Breast epithelium (tissue), 3 donors: ENCODE data around the gene ATXN1.

Experiments
- POLR2A ChIP-seq: fragments of 450-650 bp; IDR thresholded peaks from one replicate; pipeline ENCODE4 v1.6.1; 2016; ENCODE audit warnings: antibody characterized with exemption, mild to moderate bottlenecking, moderate library complexity
- TF ChIP-seq, protein P1 (sequence below), 3 donors: fragments of 450-650 bp; IDR thresholded peaks; one replicate each; pipeline ENCODE4 v1.5.1; 2016 to 2017; ENCODE audit warnings: antibody characterized with exemption in 3 of 3, mild to moderate bottlenecking in 3 of 3, moderate library complexity in 3 of 3

DNA sequence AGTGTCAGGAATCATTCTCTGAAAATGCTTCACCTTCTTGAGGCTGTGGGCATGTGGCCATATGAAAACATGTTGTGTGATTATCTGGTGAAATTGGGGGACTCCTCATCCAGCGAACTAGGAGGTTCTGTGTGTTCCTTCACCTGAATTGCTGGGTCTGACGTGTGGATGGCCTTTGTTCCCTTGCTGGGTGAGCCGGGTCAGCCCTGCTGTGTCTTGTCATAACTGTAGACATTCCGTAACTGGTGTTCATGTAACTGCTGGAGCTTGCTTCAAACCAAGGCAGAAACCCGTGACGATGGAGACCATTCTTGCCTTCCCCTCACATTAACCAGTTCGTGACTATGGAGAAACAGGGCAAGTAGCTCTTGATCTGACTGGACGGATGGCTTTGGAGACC, 399.4 kb downstream of the ATXN1 start:
- no peak for TF ChIP-seq POLR2A
- TF ChIP-seq, protein P1, sequence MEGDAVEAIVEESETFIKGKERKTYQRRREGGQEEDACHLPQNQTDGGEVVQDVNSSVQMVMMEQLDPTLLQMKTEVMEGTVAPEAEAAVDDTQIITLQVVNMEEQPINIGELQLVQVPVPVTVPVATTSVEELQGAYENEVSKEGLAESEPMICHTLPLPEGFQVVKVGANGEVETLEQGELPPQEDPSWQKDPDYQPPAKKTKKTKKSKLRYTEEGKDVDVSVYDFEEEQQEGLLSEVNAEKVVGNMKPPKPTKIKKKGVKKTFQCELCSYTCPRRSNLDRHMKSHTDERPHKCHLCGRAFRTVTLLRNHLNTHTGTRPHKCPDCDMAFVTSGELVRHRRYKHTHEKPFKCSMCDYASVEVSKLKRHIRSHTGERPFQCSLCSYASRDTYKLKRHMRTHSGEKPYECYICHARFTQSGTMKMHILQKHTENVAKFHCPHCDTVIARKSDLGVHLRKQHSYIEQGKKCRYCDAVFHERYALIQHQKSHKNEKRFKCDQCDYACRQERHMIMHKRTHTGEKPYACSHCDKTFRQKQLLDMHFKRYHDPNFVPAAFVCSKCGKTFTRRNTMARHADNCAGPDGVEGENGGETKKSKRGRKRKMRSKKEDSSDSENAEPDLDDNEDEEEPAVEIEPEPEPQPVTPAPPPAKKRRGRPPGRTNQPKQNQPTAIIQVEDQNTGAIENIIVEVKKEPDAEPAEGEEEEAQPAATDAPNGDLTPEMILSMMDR (IDR thresholded peaks at IDR 0.05): no peak
